Body of pancreas (tissue), 4 donors: ENCODE results near the gene IREB2. TPM values are rescaled to one million over a fixed set of nuclear protein-coding genes. Genes with fewer than 3 reads are reported as not detected.

Source experiments
- ATAC-seq: fragments of 150-250 bp; one replicate; pipeline ENCODE4 v1.9.1; 2016
- DNase-seq, 4 donors: peaks; one replicate each; pipeline ENCODE4 v3.0.0-alpha.2; 2019
- H3K27ac ChIP-seq, 4 donors: fragments of 200-600 bp; sonication (generic); 1 replicate in 3 of 4; 2 replicates in 1 of 4; pipeline versions ENCODE4 v1.5.1 to v1.6.1; 2016 to 2019; ENCODE audit warnings: mild to moderate bottlenecking in 1 of 4, mixed read lengths in 1 of 4, moderate library complexity in 1 of 4
- H3K27me3 ChIP-seq, 2 donors: fragments of 200-600 bp; sonication (generic); one replicate each; pipeline ENCODE4 v1.6.0; 2016; ENCODE audit warnings: mild to moderate bottlenecking in 1 of 2
- H3K36me3 ChIP-seq, 2 donors: fragments of 200-600 bp; sonication (generic); replicated peaks in 1 of 2; 2 replicates each; pipeline ENCODE4 v1.5.1; 2016; ENCODE audit warnings: low read depth in 2 of 2; ENCODE audit not compliant: insufficient read depth in 1 of 2
- H3K4me1 ChIP-seq: fragments of 200-600 bp; sonication (generic); one replicate; pipeline ENCODE4 v1.6.0; 2016
- H3K4me3 ChIP-seq, 2 donors: fragments of 200-600 bp; sonication (generic); 1 replicate in 1 of 2; 2 replicates in 1 of 2; pipeline ENCODE4 v1.5.1; 2016 to 2019
- H3K9me3 ChIP-seq, 3 donors: fragments of 200-600 bp; sonication (generic); 1 replicate in 2 of 3; 2 replicates in 1 of 3; pipeline ENCODE4 v1.5.1; 2016
- POLR2A ChIP-seq, 3 donors: fragments of 450-650 bp; IDR thresholded peaks; one replicate each; pipeline ENCODE4 v1.6.1; 2016; ENCODE audit warnings: antibody characterized with exemption in 3 of 3, mild to moderate bottlenecking in 2 of 3
- WGBS, 2 donors: methylation state at CpG; one replicate each; pipeline ENCODE4 v1.1.5; 2017; 5-methylcytosine and 5-hydroxymethylcytosine counted together
- intact Hi-C: fragments of 100-400 bp; cut with DNase I; formaldehyde crosslinking; loops from one replicate; pipeline ENCODE4 v1.15.1; 2023
- total RNA-seq, 2 donors: library from RNA; depleted of rRNA; stranded (reverse); fragments of >200 nt; gene quantifications; one replicate each; pipeline ENCODE4 v1.1.0, GENCODE V29; 2016
- TF ChIP-seq, protein P1 (sequence below), 7 experiments: fragments of 450-650 bp in 4 of 7; fragments of 200-600 bp in 3 of 7; sonication (generic) in 3 of 7; IDR thresholded peaks; one replicate each; pipeline ENCODE4 v1.5.1; 2016 to 2019; ENCODE audit warnings: antibody characterized with exemption in 7 of 7

The IREB2 gene
- total RNA-seq, 2 donors from 2014 or later: 16.2 to 31.9 TPM

DNA sequence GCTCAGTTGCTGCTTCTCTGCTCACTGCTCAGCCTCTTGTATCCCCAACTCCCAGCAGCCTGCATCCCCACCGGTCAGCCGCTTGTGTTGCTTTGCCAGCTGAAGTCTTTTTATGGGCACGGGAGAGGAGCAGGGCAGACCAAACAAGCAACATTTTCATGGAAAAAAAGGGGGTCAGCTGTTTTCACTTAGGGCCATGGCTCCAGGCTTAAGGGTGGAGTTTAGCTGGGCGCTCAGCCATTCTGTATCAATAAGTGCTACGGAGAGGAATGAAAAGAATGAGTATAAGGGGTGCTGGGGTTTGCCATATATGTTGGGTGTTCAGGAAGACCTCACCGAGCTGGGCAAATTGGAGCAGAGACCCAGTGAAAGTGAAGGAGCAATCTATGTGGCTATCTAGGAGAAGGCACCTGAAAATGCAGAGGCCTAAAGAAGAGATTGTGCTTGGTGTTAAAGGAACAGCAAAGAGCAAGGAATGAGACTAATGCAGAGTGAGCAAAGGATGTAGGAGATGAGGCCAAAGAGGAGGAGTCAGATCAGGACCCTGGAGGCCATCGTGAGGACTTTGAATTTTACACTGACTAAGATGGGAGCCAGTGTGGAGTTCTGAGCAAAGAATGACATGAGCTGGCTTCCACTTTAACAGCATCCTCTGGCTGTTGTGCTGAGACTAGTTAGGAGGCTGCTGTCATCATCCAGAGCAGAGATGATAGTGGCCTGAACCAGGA is 16.6 kb upstream of the IREB2 start:
- intact Hi-C loops: loop anchor here (5.0 to 10.0 kb wide), 2 partner anchors 117 to 309 kb away; no protein-coding TSS in a partner anchor
- no peaks in the 10 kb centered on the region for H3K4me1 ChIP-seq
- no peak overlapping the region for H3K27ac ChIP-seq
- no peak overlapping the region for H3K4me3 ChIP-seq
- no peaks in the 10 kb centered on the region for H3K27me3 ChIP-seq
- no peak for DNase-seq
- 59% methylated on average over 7 of the region's 7 CpGs for WGBS, 2 donors
- ATAC-seq: no peak
- no peaks in the 10 kb centered on the region for H3K9me3 ChIP-seq
- no peaks in the 10 kb centered on the region for H3K36me3 ChIP-seq
- TF ChIP-seq POLR2A (IDR thresholded peaks at IDR 0.05): no peak
- TF ChIP-seq, protein P1, sequence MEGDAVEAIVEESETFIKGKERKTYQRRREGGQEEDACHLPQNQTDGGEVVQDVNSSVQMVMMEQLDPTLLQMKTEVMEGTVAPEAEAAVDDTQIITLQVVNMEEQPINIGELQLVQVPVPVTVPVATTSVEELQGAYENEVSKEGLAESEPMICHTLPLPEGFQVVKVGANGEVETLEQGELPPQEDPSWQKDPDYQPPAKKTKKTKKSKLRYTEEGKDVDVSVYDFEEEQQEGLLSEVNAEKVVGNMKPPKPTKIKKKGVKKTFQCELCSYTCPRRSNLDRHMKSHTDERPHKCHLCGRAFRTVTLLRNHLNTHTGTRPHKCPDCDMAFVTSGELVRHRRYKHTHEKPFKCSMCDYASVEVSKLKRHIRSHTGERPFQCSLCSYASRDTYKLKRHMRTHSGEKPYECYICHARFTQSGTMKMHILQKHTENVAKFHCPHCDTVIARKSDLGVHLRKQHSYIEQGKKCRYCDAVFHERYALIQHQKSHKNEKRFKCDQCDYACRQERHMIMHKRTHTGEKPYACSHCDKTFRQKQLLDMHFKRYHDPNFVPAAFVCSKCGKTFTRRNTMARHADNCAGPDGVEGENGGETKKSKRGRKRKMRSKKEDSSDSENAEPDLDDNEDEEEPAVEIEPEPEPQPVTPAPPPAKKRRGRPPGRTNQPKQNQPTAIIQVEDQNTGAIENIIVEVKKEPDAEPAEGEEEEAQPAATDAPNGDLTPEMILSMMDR (IDR thresholded peaks at IDR 0.05): no peak

DNA sequence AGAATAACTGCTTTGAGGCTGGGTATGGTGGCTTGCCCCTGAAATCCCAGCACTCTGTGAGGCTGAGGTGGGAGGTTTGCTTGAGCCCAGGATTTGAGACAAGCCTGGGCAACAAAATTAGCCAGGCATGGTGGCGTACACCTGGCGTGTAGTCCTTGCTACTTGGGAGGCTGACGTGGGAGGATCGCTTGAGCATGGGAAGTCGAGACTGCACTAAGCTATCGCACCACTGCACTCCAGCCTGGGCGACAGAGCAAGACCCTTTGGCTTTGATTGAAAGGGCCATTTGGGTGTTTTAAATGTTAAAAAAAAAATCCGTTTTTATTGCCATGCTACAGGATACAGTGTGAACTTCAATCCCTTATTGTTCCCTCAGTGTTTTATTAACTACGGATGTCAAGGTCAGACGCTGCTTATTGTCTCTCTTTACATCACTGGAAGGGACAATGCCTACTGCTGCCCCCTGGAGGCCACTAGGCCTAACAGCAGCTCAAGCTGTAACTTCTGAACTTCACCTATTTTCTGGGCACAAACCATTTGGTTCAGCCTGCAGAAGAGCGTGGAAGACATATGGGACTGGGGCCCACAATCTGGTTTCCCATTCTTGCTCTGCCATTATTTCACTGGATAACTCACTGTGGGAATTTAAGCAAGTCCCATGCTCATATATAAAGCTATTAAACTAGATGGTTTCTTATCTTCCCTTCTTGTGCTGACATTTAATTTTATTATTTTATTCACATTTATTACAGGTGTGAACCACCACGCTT is 15.3 kb upstream of the IREB2 start:
- WGBS, 2 donors: 24 to 39% methylated on average over 12 of the region's 12 CpGs
- Histone ChIP-seq H3K9me3 (no peaks in the 10 kb centered on the region), H3K27me3 (no peaks in the 10 kb centered on the region), H3K4me1 (no peaks in the 10 kb centered on the region), H3K27ac (no peak overlapping the region), H3K36me3 (no peaks in the 10 kb centered on the region), H3K4me3 (no peak overlapping the region)
- peak; percentile 63 to 73 (median 66) for DNase-seq
- ATAC-seq: peak; percentile 87
- no peak for TF ChIP-seq POLR2A (IDR thresholded peaks at IDR 0.05)
- TF ChIP-seq, protein P1 (IDR thresholded peaks at IDR 0.05): peak; percentile 68 to 83 (median 80)
- intact Hi-C loops: loop anchor here (5.0 to 10.0 kb wide), 2 partner anchors 118 to 310 kb away; no protein-coding TSS in a partner anchor

DNA sequence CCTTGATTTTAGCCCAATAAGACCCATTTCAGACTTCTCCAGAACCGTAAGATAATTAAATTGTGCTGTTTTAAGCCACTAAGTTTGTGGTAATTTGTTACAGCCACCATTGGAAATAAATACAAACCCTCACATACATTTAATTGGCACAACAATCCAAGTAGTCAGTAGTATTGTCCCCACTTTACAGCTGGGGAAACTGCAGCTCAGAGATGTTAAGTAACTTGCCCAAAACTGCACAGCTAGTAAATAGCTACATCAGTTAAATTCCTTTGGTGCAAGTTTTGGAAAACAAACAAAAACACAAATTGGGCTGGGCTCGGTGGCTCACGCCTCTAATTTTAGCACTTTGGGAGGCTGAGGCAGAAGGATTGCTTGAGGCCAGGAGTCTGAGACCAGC is 13.3 kb upstream of the IREB2 start:
- 57% methylated on average over 3 of the region's 3 CpGs for WGBS, 2 donors
- no peak for ATAC-seq
- no peaks in the 10 kb centered on the region for H3K4me1 ChIP-seq
- no peak overlapping the region for H3K27ac ChIP-seq
- no peak for DNase-seq
- TF ChIP-seq, protein P1 (IDR thresholded peaks at IDR 0.05): no peak
- TF ChIP-seq POLR2A (IDR thresholded peaks at IDR 0.05): no peak
- intact Hi-C loops: loop anchor here (5.0 to 10.0 kb wide), 2 partner anchors 120 to 312 kb away; no protein-coding TSS in a partner anchor
- no peaks in the 10 kb centered on the region for H3K36me3 ChIP-seq
- no peaks in the 10 kb centered on the region for H3K27me3 ChIP-seq
- no peak overlapping the region for H3K4me3 ChIP-seq
- no peaks in the 10 kb centered on the region for H3K9me3 ChIP-seq

DNA sequence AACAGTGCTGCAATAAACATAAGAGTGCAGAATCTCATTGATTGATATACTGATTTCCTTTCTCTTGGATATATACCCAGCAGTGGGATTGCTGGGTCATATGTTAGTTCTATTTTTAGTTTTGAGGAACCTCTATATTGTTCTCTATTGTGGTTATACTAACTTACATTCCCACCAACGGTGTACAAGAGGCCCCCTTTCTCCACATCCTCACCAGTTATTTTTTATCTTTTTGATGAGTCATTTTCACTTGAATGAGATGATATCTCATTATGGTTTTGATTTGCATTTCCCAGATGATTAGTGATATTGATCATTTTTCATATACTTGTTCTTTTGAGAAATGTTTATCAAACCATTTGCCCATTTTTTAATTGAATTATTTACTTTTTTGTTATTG is 12.4 kb upstream of the IREB2 start:
- WGBS, 2 donors: 24 to 54% methylated on average over 1 of the region's 1 CpG
- ATAC-seq: no peak
- no peak for DNase-seq
- no peaks in the 10 kb centered on the region for H3K27me3 ChIP-seq
- no peaks in the 10 kb centered on the region for H3K4me1 ChIP-seq
- no peak overlapping the region for H3K27ac ChIP-seq
- H3K4me3 ChIP-seq: no peak overlapping the region
- H3K9me3 ChIP-seq: no peaks in the 10 kb centered on the region
- no peaks in the 10 kb centered on the region for H3K36me3 ChIP-seq
- TF ChIP-seq, protein P1 (IDR thresholded peaks at IDR 0.05): no peak
- no peak for TF ChIP-seq POLR2A (IDR thresholded peaks at IDR 0.05)
- intact Hi-C loops: loop anchor here (10.0 kb wide), 1 partner anchor 121 kb away; no protein-coding TSS in a partner anchor
